Ascending aorta (tissue), 2 donors: ENCODE data around the gene TMEM240. TPM values are rescaled to one million over a fixed set of nuclear protein-coding genes. Genes with fewer than 3 reads are reported as not detected.

Experiments
- DNase-seq, 2 donors: peaks; one replicate each; pipeline ENCODE4 v3.0.0-alpha.2; 2019; ENCODE audit warnings: low spot score in 2 of 2
- H3K27ac ChIP-seq, 2 donors: fragments of 200-600 bp; sonication (generic); one replicate each; pipeline ENCODE4 v1.5.1; 2016 to 2017; ENCODE audit warnings: mild to moderate bottlenecking in 1 of 2
- H3K27me3 ChIP-seq: fragments of 200-600 bp; sonication (generic); one replicate; pipeline ENCODE4 v1.5.1; 2017
- H3K36me3 ChIP-seq, 2 donors: fragments of 200-600 bp; sonication (generic); one replicate each; pipeline ENCODE4 v1.5.1; 2016
- H3K4me1 ChIP-seq, 2 donors: fragments of 200-600 bp; sonication (generic); one replicate each; pipeline ENCODE4 v1.5.1; 2016 to 2017; ENCODE audit warnings: mild to moderate bottlenecking in 1 of 2
- H3K4me3 ChIP-seq, 2 donors: fragments of 200-600 bp; sonication (generic); one replicate each; pipeline ENCODE4 v1.5.1; 2016 to 2017; ENCODE audit warnings: mild to moderate bottlenecking in 1 of 2
- H3K9me3 ChIP-seq, 2 donors: fragments of 200-600 bp; sonication (generic); one replicate each; pipeline ENCODE4 v1.5.1; 2016
- CTCF ChIP-seq, 3 experiments: fragments of 200-600 bp in 2 of 3; fragments of 450-650 bp in 1 of 3; sonication (generic) in 2 of 3; IDR thresholded peaks; one replicate each; pipeline ENCODE4 v1.5.1; 2016 to 2019; ENCODE audit warnings: antibody characterized with exemption in 3 of 3, mild to moderate bottlenecking in 1 of 3, moderate library complexity in 1 of 3
- intact Hi-C: fragments of 100-400 bp; cut with DNase I; formaldehyde crosslinking; loops from one replicate; pipeline ENCODE4 v1.15.1; 2023
- total RNA-seq: library from RNA; depleted of rRNA; stranded (reverse); fragments of >200 nt; gene quantifications from one replicate; pipeline ENCODE4 v1.1.0, GENCODE V29; 2016

TMEM240 gene
- total RNA-seq, 1 donor from 2014 or later = not detected

GRCh38 chr1:1554926-1555915, 14.8 kb upstream of the TMEM240 start:
- no peaks in the 10 kb centered on the region for H3K4me1 ChIP-seq
- intact Hi-C loops = no loop called here
- H3K4me3 ChIP-seq = no peak overlapping the region
- H3K27me3 ChIP-seq = no peaks in the 10 kb centered on the region
- H3K36me3 ChIP-seq = peaks cover 4 to 7% of the 10 kb centered on the region in 2 donors
- TF ChIP-seq CTCF (IDR thresholded peaks at IDR 0.05) = no peak
- H3K9me3 ChIP-seq = no peaks in the 10 kb centered on the region
- H3K27ac ChIP-seq = no peak overlapping the region
- no peak for DNase-seq

GRCh38 chr1:1554550-1554925, 14.1 kb upstream of the TMEM240 start:
- Histone ChIP-seq H3K27ac (no peak overlapping the region), H3K27me3 (no peaks in the 10 kb centered on the region), H3K4me3 (no peak overlapping the region), H3K4me1 (no peaks in the 10 kb centered on the region), H3K36me3 (peaks cover 0 to 7% of the 10 kb centered on the region in 2 donors), H3K9me3 (no peaks in the 10 kb centered on the region)
- no peak for DNase-seq
- intact Hi-C loops = no loop called here
- no peak for TF ChIP-seq CTCF (IDR thresholded peaks at IDR 0.05)

GRCh38 chr1:1553821-1554494, 13.5 kb upstream of the TMEM240 start:
- peaks cover 0 to 7% of the 10 kb centered on the region in 2 donors for H3K36me3 ChIP-seq
- DNase-seq = no peak
- no peak overlapping the region for H3K4me3 ChIP-seq
- no peaks in the 10 kb centered on the region for H3K4me1 ChIP-seq
- no peaks in the 10 kb centered on the region for H3K27me3 ChIP-seq
- intact Hi-C loops = no loop called here
- no peaks in the 10 kb centered on the region for H3K9me3 ChIP-seq
- no peak overlapping the region for H3K27ac ChIP-seq
- TF ChIP-seq CTCF (IDR thresholded peaks at IDR 0.05) = no peak

GRCh38 chr1:1552263-1552639, 11.8 kb upstream of the TMEM240 start:
- H3K27ac ChIP-seq = no peak overlapping the region
- intact Hi-C loops = no loop called here
- H3K4me3 ChIP-seq = no peak overlapping the region
- H3K27me3 ChIP-seq = no peaks in the 10 kb centered on the region
- no peaks in the 10 kb centered on the region for H3K9me3 ChIP-seq
- no peak for DNase-seq
- TF ChIP-seq CTCF (IDR thresholded peaks at IDR 0.05) = no peak
- H3K36me3 ChIP-seq = peaks cover 0 to 7% of the 10 kb centered on the region in 2 donors
- H3K4me1 ChIP-seq = no peaks in the 10 kb centered on the region

GRCh38 chr1:1551524-1552262, 11.3 kb upstream of the TMEM240 start:
- no peak for TF ChIP-seq CTCF (IDR thresholded peaks at IDR 0.05)
- H3K4me3 ChIP-seq = no peak overlapping the region
- no peak for DNase-seq
- H3K4me1 ChIP-seq = no peaks in the 10 kb centered on the region
- H3K9me3 ChIP-seq = no peaks in the 10 kb centered on the region
- H3K36me3 ChIP-seq = peaks cover 0 to 4% of the 10 kb centered on the region in 2 donors
- intact Hi-C loops = no loop called here
- no peak overlapping the region for H3K27ac ChIP-seq
- H3K27me3 ChIP-seq = no peaks in the 10 kb centered on the region
